ENCODE data around the gene CRPPA.
A peak's percentile ranks its signal among the peaks of the same experiment; 100 is the strongest.

Gene CRPPA

GRCh38 chr7:16399916-16400892 is 21.1 kb downstream of the CRPPA start:
- DNase-seq (ENCODE audit: low read depth), result no peak
- TF ChIP-seq CTCF (IDR thresholded peaks at IDR 0.05; ENCODE audit: low read depth, low read length) (no peak), MAX (IDR thresholded peaks at IDR 0.05; ENCODE audit: low read depth, low read length) (peak; percentile 43; the same call in 1 of the 2 replicates)
- no peak overlapping the region for H3K4me3 ChIP-seq (ENCODE audit: low read depth, low read length)

GRCh38 chr7:16399265-16399831 is 22.0 kb downstream of the CRPPA start:
- DNase-seq (ENCODE audit: low read depth), result no peak
- peak; percentile 81 for TF ChIP-seq MAX (IDR thresholded peaks at IDR 0.05; ENCODE audit: low read depth, low read length)
- no peak for TF ChIP-seq CTCF (IDR thresholded peaks at IDR 0.05; ENCODE audit: low read depth, low read length)
- H3K4me3 ChIP-seq (ENCODE audit: low read depth, low read length), result no peak overlapping the region

GRCh38 chr7:16398146-16399017 is 23.0 kb downstream of the CRPPA start:
- DNase-seq (ENCODE audit: low read depth), result no peak
- no peak for TF ChIP-seq MYC (IDR thresholded peaks at IDR 0.05; ENCODE audit: low read depth, low read length)
- TF ChIP-seq POLR2A (IDR thresholded peaks at IDR 0.05; ENCODE audit: extremely low read depth, insufficient read length), result no peak
- peak; percentile 80 for TF ChIP-seq MAX (IDR thresholded peaks at IDR 0.05; ENCODE audit: low read depth, low read length)
- H3K4me3 ChIP-seq (ENCODE audit: low read depth, low read length), result no peak overlapping the region

GRCh38 chr7:16397501-16398145 is 23.7 kb downstream of the CRPPA start:
- TF ChIP-seq MAX (IDR thresholded peaks at IDR 0.05; ENCODE audit: low read depth, low read length) (0 out of 2 replicates have a peak, but pooled peaks have one; percentile 49), CTCF (IDR thresholded peaks at IDR 0.05; ENCODE audit: low read depth, low read length) (no peak)
- no peak overlapping the region for H3K4me3 ChIP-seq (ENCODE audit: low read depth, low read length)
- DNase-seq (ENCODE audit: low read depth), result no peak

- no peak for TF ChIP-seq POLR2A (IDR thresholded peaks at IDR 0.05; ENCODE audit: extremely low read depth, insufficient read length)
- TF ChIP-seq MAX (IDR thresholded peaks at IDR 0.05; ENCODE audit: low read depth, low read length), result peak; percentile 68
- no peak for TF ChIP-seq MYC (IDR thresholded peaks at IDR 0.05; ENCODE audit: low read depth, low read length)
- TF ChIP-seq CTCF (IDR thresholded peaks at IDR 0.05; ENCODE audit: low read depth, low read length), result no peak
- no peak for DNase-seq (ENCODE audit: low read depth)
- no peak overlapping the region for H3K4me3 ChIP-seq (ENCODE audit: low read depth, low read length)
Observed at GRCh38 chr7:16396766-16397500, 24.4 kb downstream of the CRPPA start.
